Spinal cord (tissue), 10 donors: Measurements from ENCODE around the gene NIPSNAP2. TPM values are rescaled to one million over a fixed set of nuclear protein-coding genes. Genes with fewer than 3 reads are reported as not detected.
A peak's percentile ranks its signal among the peaks of the same experiment; 100 is the strongest.
"Not testable (repeated sequence)": the region's sequence is repeated elsewhere in the genome, so short reads cannot be mapped to it uniquely, and the experiment has no call there.

Experiments
- DNase-seq, 6 donors: peaks; one replicate each; pipeline versions ENCODE4 v3.0.0 to v3.0.0-alpha.2; 2013 to 2015; ENCODE audit warnings: low spot score in 6 of 6, low read depth in 4 of 6
- H3K27ac ChIP-seq: one replicate; pipeline ENCODE4 v1.5.1; 2013; ENCODE audit warnings: low read depth, low read length, control low read depth
- H3K27me3 ChIP-seq: one replicate; pipeline ENCODE4 v1.6.1; 2013; ENCODE audit warnings: low read length; ENCODE audit not compliant: control insufficient read depth, insufficient read depth
- H3K36me3 ChIP-seq: one replicate; pipeline ENCODE4 v1.6.1; 2013; ENCODE audit warnings: low read length; ENCODE audit not compliant: control insufficient read depth, insufficient read depth
- H3K4me1 ChIP-seq: one replicate; pipeline ENCODE4 v1.6.1; 2013; ENCODE audit warnings: low read length; ENCODE audit not compliant: control insufficient read depth, insufficient read depth
- H3K4me3 ChIP-seq: one replicate; pipeline ENCODE4 v1.5.1; 2013; ENCODE audit warnings: low read depth, low read length, control low read depth
- H3K9me3 ChIP-seq: one replicate; pipeline ENCODE4 v1.6.1; 2013; ENCODE audit warnings: low read length; ENCODE audit not compliant: control insufficient read depth, insufficient read depth
- WGBS: methylation state at CpG from one replicate; pipeline ENCODE4 v1.1.5; 2013; ENCODE audit warnings: missing lambda C conversion rate; ENCODE audit not compliant: insufficient coverage; 5-methylcytosine and 5-hydroxymethylcytosine counted together
- polyA plus RNA-seq, 2 donors: library from polyadenylated mRNA; unstranded; fragments of 120-200 nt; gene quantifications; one replicate each; pipeline ENCODE4 v1.2.1, GENCODE V29; 2013; ENCODE audit not compliant: insufficient read length in 2 of 2
- total RNA-seq, 2 donors: library from RNA; depleted of rRNA in 1 of 2; stranded (reverse); fragments of 120-200 nt in 1 of 2; fragments of >200 nt in 1 of 2; gene quantifications; one replicate each; pipeline versions ENCODE4 v1.2.3 to v1.2.4, GENCODE V29; 2013 to 2014
- donor health status: healthy.

NIPSNAP2 gene
- total and polyA plus RNA-seq, 4 donors, result 70.9 to 95.7 (median 81.5) TPM

DNA sequence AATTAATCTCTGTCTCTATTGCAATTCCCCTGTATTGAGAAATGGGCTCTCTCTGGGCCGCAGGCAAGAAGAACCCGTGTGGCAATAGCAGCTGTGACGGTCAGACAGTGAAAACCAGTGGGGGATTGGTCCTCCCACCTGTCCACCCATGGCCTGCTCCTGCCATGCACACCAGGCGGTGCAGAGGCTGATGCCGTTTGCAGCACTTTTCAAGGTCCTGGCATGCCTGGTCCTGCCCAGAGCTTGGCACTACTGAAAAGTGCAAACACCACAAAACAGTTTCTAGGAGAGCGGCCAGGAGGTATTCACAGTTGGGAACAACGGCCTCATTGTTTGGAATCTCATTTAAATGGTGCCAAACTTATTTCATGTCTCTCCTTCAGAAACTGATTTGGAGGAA, 45.3 kb downstream of the NIPSNAP2 start:
- peaks cover 29% of the 10 kb centered on the region for H3K4me1 ChIP-seq
- H3K36me3 ChIP-seq, result peaks cover 11% of the 10 kb centered on the region
- no peak overlapping the region for H3K4me3 ChIP-seq
- H3K27ac ChIP-seq, result peak overlapping the region; percentile 78
- no peaks in the 10 kb centered on the region for H3K9me3 ChIP-seq
- WGBS, result 31% methylated on average over 7 of the region's 7 CpGs
- DNase-seq, result peak in 4 of 6 donors; percentile 55 to 88 (median 70)
- no peaks in the 10 kb centered on the region for H3K27me3 ChIP-seq

DNA sequence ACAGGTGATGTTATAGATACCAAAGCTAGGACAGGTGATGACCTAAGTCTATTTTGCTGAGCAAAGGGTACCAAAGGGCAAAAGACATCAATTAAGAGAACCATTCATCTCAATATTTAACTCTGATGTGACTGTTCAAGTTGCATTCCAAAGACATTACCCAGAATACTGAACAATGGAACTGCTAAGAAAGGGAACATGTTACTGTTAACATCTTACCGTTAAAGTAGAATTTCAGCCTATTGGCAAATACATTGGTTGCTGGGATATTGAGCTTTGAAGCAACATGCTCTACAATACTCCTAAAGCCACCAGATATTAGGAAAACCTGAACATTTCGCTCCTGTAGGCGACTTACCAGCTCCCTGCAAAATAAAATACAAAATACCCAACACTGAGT, 52.6 kb downstream of the NIPSNAP2 start:
- peaks cover 43% of the 10 kb centered on the region for H3K36me3 ChIP-seq
- not testable (repeated sequence) for H3K4me3 ChIP-seq, H3K9me3 ChIP-seq, H3K27me3 ChIP-seq, H3K4me1 ChIP-seq, DNase-seq, H3K27ac ChIP-seq
- no CpG with 5 or more reads among the region's 3 CpGs for WGBS

DNA sequence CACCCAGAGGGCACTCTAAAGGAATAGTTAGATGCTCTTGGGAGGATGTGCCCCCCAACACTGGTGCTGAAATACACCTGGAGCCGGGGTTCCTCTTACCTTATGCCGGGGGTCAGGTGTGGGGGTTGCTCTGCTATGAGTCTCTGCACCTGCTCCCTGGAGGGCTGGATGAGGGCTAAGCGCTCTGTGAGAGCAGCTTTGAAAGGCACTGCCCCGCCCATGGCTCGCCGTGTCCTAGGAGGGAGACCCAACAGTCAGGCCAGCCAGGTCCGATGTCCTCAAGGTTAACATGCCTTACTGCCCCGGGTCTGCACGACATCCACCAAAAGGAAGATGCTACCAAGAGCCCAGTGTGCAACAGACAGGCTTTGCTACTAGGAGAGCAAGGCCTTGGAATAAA, 55.1 kb downstream of the NIPSNAP2 start:
- no peak overlapping the region for H3K4me3 ChIP-seq
- H3K27ac ChIP-seq, result no peak overlapping the region
- 75% methylated on average over 9 of the region's 9 CpGs for WGBS
- H3K4me1 ChIP-seq, result no peaks in the 10 kb centered on the region
- DNase-seq, result no peak
- H3K36me3 ChIP-seq, result peaks cover 46% of the 10 kb centered on the region
- H3K9me3 ChIP-seq, result no peaks in the 10 kb centered on the region
- no peaks in the 10 kb centered on the region for H3K27me3 ChIP-seq

DNA sequence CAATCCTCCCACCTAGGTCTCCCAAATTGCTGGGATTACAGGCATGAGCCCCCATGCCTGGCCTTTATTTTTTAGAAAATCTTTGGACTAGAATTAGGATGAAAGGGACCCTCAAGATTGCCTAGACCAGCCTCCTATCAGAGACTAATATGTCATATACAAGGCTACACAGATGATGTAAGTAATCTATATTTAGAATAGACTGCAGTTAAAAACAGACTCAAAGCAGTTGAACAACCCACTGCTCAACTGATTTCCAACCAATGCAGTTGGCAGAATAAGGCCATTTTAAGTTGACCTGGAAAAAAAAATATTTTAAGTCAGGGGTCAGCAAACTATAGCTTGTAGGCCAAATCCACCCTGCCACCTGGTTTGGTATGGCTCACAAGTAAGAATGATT, 59.1 kb downstream of the NIPSNAP2 start:
- Histone ChIP-seq H3K4me3 (no peak overlapping the region), H3K36me3 (peaks cover 54% of the 10 kb centered on the region), H3K4me1 (no peaks in the 10 kb centered on the region), H3K9me3 (no peaks in the 10 kb centered on the region), H3K27ac (no peak overlapping the region), H3K27me3 (no peaks in the 10 kb centered on the region)
- DNase-seq, result no peak

DNA sequence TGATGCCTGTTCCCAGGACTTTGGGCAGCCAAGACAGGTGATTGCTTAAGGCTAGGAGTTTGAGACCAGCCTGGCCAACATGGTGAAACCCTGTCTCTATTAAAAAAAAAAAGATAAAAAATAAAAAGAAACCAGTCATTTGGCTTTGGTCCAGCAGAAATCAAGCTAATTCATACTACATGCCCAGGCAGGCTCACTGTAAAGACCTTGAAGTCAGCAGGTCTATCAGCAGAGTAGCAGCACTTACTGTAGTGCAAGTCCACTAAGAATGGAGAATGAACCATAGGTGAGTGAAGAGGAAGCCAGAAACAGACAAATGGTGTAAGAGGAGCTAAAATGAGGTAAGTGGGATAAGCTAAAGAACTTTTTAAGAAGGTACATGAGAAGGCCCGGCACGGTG, 62.2 kb downstream of the NIPSNAP2 start:
- Histone ChIP-seq H3K27ac (no peak overlapping the region), H3K4me1 (no peaks in the 10 kb centered on the region), H3K4me3 (no peak overlapping the region), H3K9me3 (no peaks in the 10 kb centered on the region), H3K27me3 (no peaks in the 10 kb centered on the region), H3K36me3 (peaks cover 50% of the 10 kb centered on the region)
- DNase-seq, result no peak
- 100% methylated on average over 1 of the region's 2 CpGs for WGBS

DNA sequence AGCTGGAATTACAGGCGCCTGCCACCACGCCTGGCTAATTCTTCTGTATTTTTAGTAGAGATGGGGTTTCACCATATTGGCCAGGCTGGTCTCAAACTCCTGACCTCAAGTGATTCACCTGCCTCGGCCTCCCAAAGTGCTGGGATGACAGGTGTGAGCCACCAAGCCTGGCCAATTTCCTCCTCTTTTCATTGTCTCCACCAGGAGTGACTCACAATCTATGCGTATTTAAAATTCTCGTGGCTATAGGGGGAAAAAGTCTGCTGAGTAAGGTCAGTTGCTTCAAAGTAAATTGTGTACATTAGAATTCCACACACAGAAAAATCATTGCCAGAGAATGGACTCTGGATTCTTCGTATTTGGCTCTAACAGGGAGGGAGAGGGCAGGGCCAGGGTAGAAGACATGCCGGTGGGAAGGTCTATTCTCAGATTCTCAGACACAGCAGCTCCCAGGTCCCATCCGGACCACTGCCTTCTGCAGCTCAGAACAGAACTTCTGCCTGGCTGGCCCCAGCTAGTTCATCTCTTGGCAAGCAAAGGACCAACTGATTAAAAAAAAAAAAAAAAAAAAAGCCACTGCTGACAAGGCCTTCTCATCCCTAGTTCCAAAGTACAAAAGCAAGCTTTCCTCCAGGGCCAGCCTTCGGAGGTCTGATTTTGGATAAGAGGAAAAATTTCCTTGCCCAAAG, 64.7 kb downstream of the NIPSNAP2 start:
- WGBS, result 100% methylated on average over 5 of the region's 9 CpGs
- Histone ChIP-seq H3K4me3 (no peak overlapping the region), H3K36me3 (peaks cover 41% of the 10 kb centered on the region), H3K27ac (no peak overlapping the region), H3K4me1 (peaks cover 8% of the 10 kb centered on the region), H3K9me3 (no peaks in the 10 kb centered on the region), H3K27me3 (no peaks in the 10 kb centered on the region)
- no peak for DNase-seq

DNA sequence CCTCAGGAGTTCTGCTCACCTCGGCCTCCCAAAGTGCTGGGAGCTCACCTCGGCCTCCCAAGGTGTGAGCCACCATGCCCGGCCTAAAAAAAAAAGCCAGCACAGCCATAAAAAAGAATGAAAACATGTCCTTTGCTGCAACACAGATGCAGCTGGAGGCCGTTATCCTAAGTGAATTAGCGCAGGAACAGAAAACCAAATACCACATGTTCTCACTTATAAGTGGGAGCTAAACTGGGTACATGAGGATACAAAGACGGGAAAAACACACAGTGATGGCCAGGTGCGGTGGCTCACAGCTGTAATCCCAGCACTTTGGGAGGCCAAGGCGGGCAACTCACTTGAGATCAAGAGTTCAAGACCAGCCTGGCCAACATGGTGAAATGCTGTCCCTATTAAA, 66.0 kb downstream of the NIPSNAP2 start:
- peaks cover 36% of the 10 kb centered on the region for H3K36me3 ChIP-seq
- H3K27ac ChIP-seq, result no peak overlapping the region
- no peaks in the 10 kb centered on the region for H3K9me3 ChIP-seq
- no peaks in the 10 kb centered on the region for H3K27me3 ChIP-seq
- peaks cover 14% of the 10 kb centered on the region for H3K4me1 ChIP-seq
- H3K4me3 ChIP-seq, result no peak overlapping the region
- no peak for DNase-seq
- WGBS, result 97% methylated on average over 6 of the region's 8 CpGs

DNA sequence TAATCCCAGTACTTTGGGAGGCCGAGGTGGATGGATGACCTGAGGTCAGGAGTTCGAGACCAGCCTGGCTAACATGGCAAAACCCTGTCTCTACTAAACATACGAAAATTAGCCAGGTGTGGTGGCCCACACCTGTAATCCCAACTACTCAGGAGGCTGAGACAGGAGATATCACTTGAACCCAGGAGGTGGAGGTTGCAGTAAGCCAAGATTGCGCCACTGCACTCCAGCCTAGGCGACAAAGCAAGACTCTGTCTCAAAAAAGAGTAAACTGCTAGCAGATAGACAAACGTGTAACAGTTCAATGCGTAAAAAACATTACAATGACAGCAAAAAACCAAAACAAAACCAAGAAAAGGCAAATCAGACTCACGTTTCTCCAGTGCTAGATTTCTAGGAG, 67.2 kb downstream of the NIPSNAP2 start:
- WGBS, result 82% methylated on average over 5 of the region's 8 CpGs
- DNase-seq, result not testable (repeated sequence)

DNA sequence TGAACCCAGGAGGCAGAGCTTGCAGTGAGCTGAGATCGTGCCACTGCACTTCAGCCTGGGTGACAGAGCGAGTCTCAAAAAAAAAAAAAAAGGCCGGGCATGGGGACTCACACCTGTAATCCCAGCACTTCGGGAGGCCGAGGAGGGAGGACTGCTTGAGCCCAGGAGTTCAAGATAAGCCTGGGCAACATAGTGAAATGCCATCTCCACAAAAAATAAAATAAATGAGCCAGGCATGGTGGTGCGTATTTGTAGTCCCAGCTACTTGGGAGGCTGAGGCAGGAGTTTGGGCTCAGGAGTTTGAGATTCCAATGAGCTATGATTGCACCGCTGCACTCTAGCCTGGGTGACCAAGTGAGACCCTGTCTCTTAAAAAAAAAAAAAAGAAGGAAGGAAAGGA, 68.2 kb downstream of the NIPSNAP2 start:
- Histone ChIP-seq H3K4me1 (peaks cover 14% of the 10 kb centered on the region), H3K36me3 (peaks cover 25% of the 10 kb centered on the region)
- H3K4me3 ChIP-seq, H3K27ac ChIP-seq, H3K27me3 ChIP-seq, H3K9me3 ChIP-seq, DNase-seq: not testable (repeated sequence)
- WGBS, result 98% methylated on average over 6 of the region's 7 CpGs

More for the DNA sequence above, 67.2 kb downstream of the NIPSNAP2 start:
- peaks cover 32% of the 10 kb centered on the region for H3K36me3 ChIP-seq
- H3K4me1 ChIP-seq, result peaks cover 14% of the 10 kb centered on the region
- not testable (repeated sequence) for H3K4me3 ChIP-seq, H3K27ac ChIP-seq, H3K27me3 ChIP-seq, H3K9me3 ChIP-seq

DNA sequence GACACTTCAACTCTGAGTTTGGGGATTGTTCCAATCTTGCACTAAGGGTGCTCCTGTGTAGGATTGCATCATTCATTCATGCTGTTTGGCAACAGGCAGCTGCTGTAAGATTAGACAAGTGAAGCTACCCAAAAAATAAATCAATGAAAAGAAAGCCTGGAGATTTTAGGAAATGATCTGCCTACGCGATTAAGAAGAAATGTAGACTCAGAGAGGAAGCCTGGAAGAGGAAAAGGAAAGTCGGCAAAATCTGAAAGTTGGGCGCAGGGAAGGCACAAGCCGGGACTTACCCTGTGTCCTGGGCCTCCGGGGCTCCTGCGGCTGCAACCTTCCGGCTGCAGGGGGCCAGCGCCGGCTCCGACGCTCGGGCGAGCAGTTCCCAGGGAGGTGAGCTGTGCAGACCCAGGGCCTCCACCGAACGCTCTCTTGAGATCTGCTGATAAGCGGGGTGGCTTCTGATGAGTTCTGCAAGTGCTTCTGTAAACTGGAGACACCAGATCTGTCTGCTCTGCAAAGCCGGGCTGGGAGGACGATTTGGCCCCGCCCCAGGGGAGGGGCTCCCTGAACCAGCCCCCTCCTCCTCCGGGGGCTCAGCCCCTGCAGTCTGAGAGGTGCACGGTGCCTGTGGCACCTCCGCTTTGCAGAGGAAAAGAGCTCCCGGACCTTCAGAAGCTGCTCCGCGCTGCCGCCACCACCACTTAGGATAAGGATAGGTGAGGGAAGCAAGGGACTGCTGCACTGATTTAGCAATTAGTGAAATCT, 69.5 kb downstream of the NIPSNAP2 start:
- peaks cover 14% of the 10 kb centered on the region for H3K4me1 ChIP-seq
- H3K9me3 ChIP-seq, result no peaks in the 10 kb centered on the region
- peak overlapping the region; percentile 57 for H3K27ac ChIP-seq
- WGBS, result 2% methylated on average over 27 of the region's 27 CpGs
- no peaks in the 10 kb centered on the region for H3K27me3 ChIP-seq
- peak overlapping the region; percentile 71 for H3K4me3 ChIP-seq
- peak in 4 of 6 donors; percentile 33 to 89 (median 72) for DNase-seq
- peaks cover 21% of the 10 kb centered on the region for H3K36me3 ChIP-seq
